ENCODE data around the gene MYCL. TPM values are rescaled to one million over a fixed set of nuclear protein-coding genes. Genes with fewer than 3 reads are reported as not detected.

MYCL gene
- total RNA-seq, 2 donors from 2014 or later = 0.33 to 0.36 TPM

DNA sequence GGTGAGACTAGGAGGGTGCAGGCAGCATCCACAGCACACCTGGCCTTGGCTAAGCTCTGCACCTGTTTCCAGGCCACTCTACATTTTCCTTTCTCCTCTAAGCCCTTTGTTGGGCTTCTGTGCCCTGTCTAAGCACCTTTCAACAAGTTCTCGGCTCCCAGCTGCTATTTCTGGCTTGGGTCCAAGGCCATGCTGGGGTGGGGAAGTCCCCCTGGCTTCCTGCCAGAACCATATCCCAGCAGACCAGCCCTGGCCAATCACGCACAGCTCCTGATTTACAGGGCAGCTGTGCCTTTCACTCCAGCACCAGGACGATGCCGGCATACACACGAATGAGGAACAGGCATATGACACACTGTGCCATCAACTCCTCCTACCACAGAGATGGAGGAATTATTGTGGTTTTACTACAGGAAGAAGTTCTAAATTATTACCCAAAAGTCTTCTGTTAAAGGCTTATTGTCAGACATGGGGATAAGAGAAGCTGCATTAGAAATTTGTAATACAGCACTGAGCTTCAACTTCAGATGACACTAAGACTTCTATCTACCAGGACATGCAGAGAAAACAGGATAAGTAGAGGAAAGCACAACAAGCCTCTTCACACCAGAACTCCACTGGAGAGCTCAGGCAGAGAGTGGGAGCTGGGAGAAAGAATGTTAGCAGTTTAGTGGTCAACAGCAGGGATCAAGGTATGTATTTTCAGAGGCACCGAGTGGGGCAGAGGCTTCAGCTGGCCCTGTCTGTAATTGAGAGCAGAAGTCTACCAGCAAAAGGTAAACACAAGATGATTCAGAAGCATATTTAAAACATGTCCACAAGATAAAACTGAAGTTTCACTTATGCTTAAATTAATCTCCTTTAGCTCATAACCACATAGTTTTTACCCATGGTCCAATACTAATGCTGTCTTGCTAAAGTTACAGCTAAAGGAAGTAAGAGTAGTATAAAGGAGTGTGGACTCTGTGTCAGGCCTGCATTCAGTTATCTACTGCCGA, 55.8 kb downstream of the MYCL start:
- peak; percentile 74 for DNase-seq (ENCODE audit: low spot score)
- peak overlapping the region; percentile 73 for H3K4me3 Mint-ChIP-seq
- ATAC-seq = peak; percentile 87
- peaks cover 23 to 30% of the 10 kb centered on the region in 2 donors for H3K4me1 Mint-ChIP-seq (ENCODE audit: low read depth in 2 of 2)
- H3K9me3 Mint-ChIP-seq = no peaks in the 10 kb centered on the region
- no peaks in the 10 kb centered on the region for H3K27me3 Mint-ChIP-seq
- H3K27ac Mint-ChIP-seq = peak overlapping the region; percentile 68 to 83
- peaks cover 17% of the 10 kb centered on the region for H3K36me3 Mint-ChIP-seq

Other genes starting within 250 kb of the MYCL start
- 1 to 10 TPM; 4.1 to 9.2 TPM for gene NT5C1A, start 229.8 kb downstream of the MYCL start, total RNA-seq
- gene HPCAL4, start 210.5 kb downstream of the MYCL start, total RNA-seq = under 1 TPM; 0.50 to 0.64 TPM
- 10 to 100 TPM; 60.0 to 61.2 TPM for gene PPIE, start 163.0 kb downstream of the MYCL start, total RNA-seq
- gene OXCT2, start 130.6 kb downstream of the MYCL start, total RNA-seq = under 1 TPM; 0.47 to 0.59 TPM
- 1 to 10 TPM in 1 of 2 donors, under 1 TPM in 1; 0.84 to 1.8 TPM for gene BMP8B, start 113.1 kb downstream of the MYCL start, total RNA-seq
- gene TRIT1, start 18.4 kb downstream of the MYCL start, total RNA-seq = 10 to 100 TPM; 17.8 to 34.3 TPM
- gene MFSD2A, start 53.2 kb upstream of the MYCL start, total RNA-seq = 10 to 100 TPM; 41.4 to 62.7 TPM
- gene CAP1, start 138.8 kb upstream of the MYCL start, total RNA-seq = 100 to 1,000 TPM; 423 to 738 TPM
- gene PPT1, start 195.3 kb upstream of the MYCL start, total RNA-seq = 10 to 100 TPM; 42.3 to 64.0 TPM